Lung (tissue), 12 donors: ENCODE measurements around the gene DHRSX. TPM values are rescaled to one million over a fixed set of nuclear protein-coding genes. Genes with fewer than 3 reads are reported as not detected.

Experiments
- ATAC-seq: fragments of 200-7000 bp; cut with Tn5 transposase; one replicate; pipeline ENCODE4 v1.9.1; 2020; ENCODE audit warnings: moderate number of reproducible peaks; ENCODE audit not compliant: insufficient read depth, low FRiP score
- DNase-seq, 3 donors: peaks; one replicate each; pipeline ENCODE4 v3.0.0-alpha.2; 2013 to 2017
- H3K27ac ChIP-seq, 2 donors: one replicate each; pipeline ENCODE4 v1.5.1; 2013; ENCODE audit warnings: mild to moderate bottlenecking in 2 of 2, moderate library complexity in 2 of 2, control low read depth in 1 of 2, inconsistent platforms in 1 of 2, low read depth in 1 of 2, low read length in 1 of 2
- H3K27me3 ChIP-seq, 3 donors: one replicate each; pipeline ENCODE4 v1.5.1; 2013; ENCODE audit warnings: low read length in 2 of 3; ENCODE audit not compliant: control insufficient read depth in 3 of 3, insufficient read depth in 3 of 3
- H3K36me3 ChIP-seq, 4 donors: one replicate each; pipeline ENCODE4 v1.5.1; 2013; ENCODE audit warnings: low read length in 4 of 4, mild to moderate bottlenecking in 1 of 4, moderate library complexity in 1 of 4; ENCODE audit not compliant: control insufficient read depth in 4 of 4, insufficient read depth in 4 of 4
- H3K4me1 ChIP-seq, 5 donors: one replicate each; pipeline ENCODE4 v1.5.1; 2013; ENCODE audit warnings: low read length in 5 of 5, mild to moderate bottlenecking in 2 of 5, moderate library complexity in 1 of 5; ENCODE audit not compliant: control insufficient read depth in 5 of 5, insufficient read depth in 5 of 5
- H3K4me3 ChIP-seq: one replicate; pipeline ENCODE4 v1.5.1; 2013; ENCODE audit warnings: mild to moderate bottlenecking, control low read depth, moderate library complexity
- H3K9ac ChIP-seq, 2 donors: one replicate each; pipeline ENCODE4 v1.5.1; 2013; ENCODE audit warnings: low read length in 2 of 2, control low read depth in 1 of 2; ENCODE audit not compliant: insufficient read depth in 1 of 2
- H3K9me3 ChIP-seq, 4 donors: one replicate each; pipeline ENCODE4 v1.5.1; 2013; ENCODE audit warnings: low read length in 3 of 4, mild to moderate bottlenecking in 1 of 4, moderate library complexity in 1 of 4; ENCODE audit not compliant: control insufficient read depth in 4 of 4, insufficient read depth in 3 of 4
- WGBS, 2 donors: extraction: QIAGEN DNeasy Blood & Tissue Kit; methylation state at CpG; one replicate each; pipeline ENCODE4 v1.1.7; 2013; 5-methylcytosine and 5-hydroxymethylcytosine counted together
- polyA plus RNA-seq, 2 donors: library from polyadenylated mRNA; stranded (reverse); fragments of 200-250 nt; gene quantifications; one replicate each; pipeline ENCODE4 v1.2.1, GENCODE V29; 2013
- total RNA-seq, 2 donors: library from RNA; depleted of rRNA in 1 of 2; stranded (reverse); fragments of >200 nt in 1 of 2; gene quantifications; one replicate each; pipeline ENCODE4 v1.2.1, GENCODE V29; 2014 to 2021
- TF ChIP-seq, protein P1 (sequence below): IDR thresholded peaks from 2 replicates; pipeline ENCODE4 v1.5.1; 2012; ENCODE audit warnings: mild to moderate bottlenecking; ENCODE audit errors: control extremely low read depth, extremely low read depth
- donor health status: control.
- donor health status: control.
- donor health status: Bipolar disorder and iron deficiency.
- donor health status: healthy.
- donor health status: DM: yes; HTN: yes; CAD: no.

Gene DHRSX
- total and polyA plus RNA-seq, 4 donors: 7.0 to 26.3 (median 18.9) TPM

DNA sequence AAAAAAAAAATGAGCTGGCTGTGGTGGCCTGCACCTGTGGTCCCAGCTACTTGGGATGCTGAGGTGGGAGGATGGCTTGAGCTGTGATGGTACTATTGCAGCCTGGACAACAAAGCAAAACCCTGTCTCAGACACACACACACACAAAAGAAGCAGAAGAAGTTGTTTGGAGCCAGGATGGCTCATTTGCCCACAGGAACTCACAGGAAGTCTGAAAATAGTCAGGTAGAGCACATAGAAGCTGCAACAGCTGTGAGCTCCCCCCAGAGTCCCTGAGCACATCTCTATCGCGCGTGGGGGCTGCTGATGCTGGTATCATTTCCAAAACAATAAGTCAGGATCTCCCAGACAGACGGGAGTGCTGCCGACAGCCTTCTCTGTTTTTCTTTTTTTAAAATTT, 13.4 kb upstream of the DHRSX start:
- WGBS, 2 donors: 49 to 56% methylated on average over 5 of the region's 5 CpGs
- TF ChIP-seq, protein P1, sequence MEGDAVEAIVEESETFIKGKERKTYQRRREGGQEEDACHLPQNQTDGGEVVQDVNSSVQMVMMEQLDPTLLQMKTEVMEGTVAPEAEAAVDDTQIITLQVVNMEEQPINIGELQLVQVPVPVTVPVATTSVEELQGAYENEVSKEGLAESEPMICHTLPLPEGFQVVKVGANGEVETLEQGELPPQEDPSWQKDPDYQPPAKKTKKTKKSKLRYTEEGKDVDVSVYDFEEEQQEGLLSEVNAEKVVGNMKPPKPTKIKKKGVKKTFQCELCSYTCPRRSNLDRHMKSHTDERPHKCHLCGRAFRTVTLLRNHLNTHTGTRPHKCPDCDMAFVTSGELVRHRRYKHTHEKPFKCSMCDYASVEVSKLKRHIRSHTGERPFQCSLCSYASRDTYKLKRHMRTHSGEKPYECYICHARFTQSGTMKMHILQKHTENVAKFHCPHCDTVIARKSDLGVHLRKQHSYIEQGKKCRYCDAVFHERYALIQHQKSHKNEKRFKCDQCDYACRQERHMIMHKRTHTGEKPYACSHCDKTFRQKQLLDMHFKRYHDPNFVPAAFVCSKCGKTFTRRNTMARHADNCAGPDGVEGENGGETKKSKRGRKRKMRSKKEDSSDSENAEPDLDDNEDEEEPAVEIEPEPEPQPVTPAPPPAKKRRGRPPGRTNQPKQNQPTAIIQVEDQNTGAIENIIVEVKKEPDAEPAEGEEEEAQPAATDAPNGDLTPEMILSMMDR: no peak
- Histone ChIP-seq H3K36me3 (no peaks in the 10 kb centered on the region), H3K4me3 (no peak overlapping the region), H3K27ac (no peak overlapping the region), H3K9me3 (peaks cover 0 to 3% (median 0%) of the 10 kb centered on the region in 4 donors), H3K27me3 (no peaks in the 10 kb centered on the region), H3K4me1 (peaks cover 0 to 3% (median 0%) of the 10 kb centered on the region in 5 donors), H3K9ac (no peak overlapping the region)
- ATAC-seq (no peak), DNase-seq (no peak)

- ATAC-seq (no peak), DNase-seq (peak in 2 of 3 donors; percentile 24 to 43)
- Histone ChIP-seq H3K4me1 (peaks cover 0 to 3% (median 0%) of the 10 kb centered on the region in 5 donors), H3K4me3 (no peak overlapping the region), H3K27me3 (no peaks in the 10 kb centered on the region), H3K9ac (no peak overlapping the region), H3K9me3 (peaks cover 0 to 3% (median 0%) of the 10 kb centered on the region in 4 donors), H3K36me3 (no peaks in the 10 kb centered on the region), H3K27ac (no peak overlapping the region)
- 66 to 82% methylated on average over 6 of the region's 6 CpGs for whole genome bisulfite sequencing, 2 donors
- TF ChIP-seq, protein P1: no peak
These were observed 12.4 kb upstream of the DHRSX start for GRCh38 chrX:2513121-2513664.

DNA sequence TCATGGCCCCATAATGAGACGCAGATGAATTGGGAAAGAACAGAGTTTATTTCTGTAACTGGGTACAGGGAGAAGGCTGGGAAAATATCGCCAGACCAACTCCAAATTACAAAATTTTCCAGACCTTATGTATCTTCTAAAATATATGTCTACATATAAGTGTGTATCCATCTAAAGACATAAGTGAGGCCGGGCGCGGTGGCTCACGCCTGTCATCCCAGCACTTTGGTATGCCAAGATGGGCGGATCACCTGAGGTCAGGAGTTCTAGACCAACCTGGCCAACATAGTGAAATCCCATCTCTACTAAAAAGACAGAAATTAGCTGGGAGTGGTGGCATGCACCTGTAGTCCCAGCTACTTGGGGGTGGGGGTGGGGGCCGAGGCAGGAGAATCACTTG, 11.7 kb upstream of the DHRSX start:
- no peak for DNase-seq
- no peak overlapping the region for H3K9ac ChIP-seq
- H3K4me1 ChIP-seq: peaks cover 0 to 3% (median 0%) of the 10 kb centered on the region in 5 donors
- no peak overlapping the region for H3K4me3 ChIP-seq
- peaks cover 0 to 3% (median 0%) of the 10 kb centered on the region in 4 donors for H3K9me3 ChIP-seq
- H3K27me3 ChIP-seq: no peaks in the 10 kb centered on the region
- no peaks in the 10 kb centered on the region for H3K36me3 ChIP-seq
- TF ChIP-seq, protein P1: no peak
- 92% methylated on average over 8 of the region's 8 CpGs for WGBS, 2 donors
- no peak overlapping the region for H3K27ac ChIP-seq
- ATAC-seq: no peak

DNA sequence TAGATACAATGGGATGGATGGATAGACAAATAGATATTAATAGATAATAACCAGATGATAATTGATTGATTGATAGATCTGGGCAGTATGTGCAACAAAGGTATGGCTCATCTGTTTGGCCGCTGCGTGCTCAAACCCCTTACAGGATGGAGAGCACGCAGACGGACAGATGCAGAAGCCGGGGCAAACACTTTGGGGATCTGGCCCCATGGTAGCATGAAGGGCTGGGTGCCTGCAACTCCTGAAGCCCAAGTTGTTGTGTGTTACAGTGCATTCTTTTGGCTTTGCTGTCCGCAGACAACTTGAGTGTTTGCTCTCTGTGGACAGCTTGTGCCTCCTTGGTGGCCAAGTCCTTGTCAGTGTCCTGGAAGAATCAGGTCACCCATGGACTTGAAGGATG, 10.6 kb upstream of the DHRSX start:
- Histone ChIP-seq H3K9ac (no peak overlapping the region), H3K9me3 (peaks cover 0 to 3% (median 0%) of the 10 kb centered on the region in 4 donors), H3K4me3 (no peak overlapping the region), H3K27me3 (no peaks in the 10 kb centered on the region), H3K27ac (no peak overlapping the region), H3K36me3 (no peaks in the 10 kb centered on the region), H3K4me1 (peaks cover 0 to 3% (median 0%) of the 10 kb centered on the region in 5 donors)
- WGBS, 2 donors: 95 to 98% methylated on average over 6 of the region's 6 CpGs
- TF ChIP-seq, protein P1: no peak
- ATAC-seq: no peak
- no peak for DNase-seq
